ENCODE measurements around the gene RNF144B. TPM values are rescaled to one million over a fixed set of nuclear protein-coding genes. Genes with fewer than 3 reads are reported as not detected.

The RNF144B gene
- polyA plus RNA-seq, 3 donors: 25.6 to 31.0 (median 27.9) TPM

DNA sequence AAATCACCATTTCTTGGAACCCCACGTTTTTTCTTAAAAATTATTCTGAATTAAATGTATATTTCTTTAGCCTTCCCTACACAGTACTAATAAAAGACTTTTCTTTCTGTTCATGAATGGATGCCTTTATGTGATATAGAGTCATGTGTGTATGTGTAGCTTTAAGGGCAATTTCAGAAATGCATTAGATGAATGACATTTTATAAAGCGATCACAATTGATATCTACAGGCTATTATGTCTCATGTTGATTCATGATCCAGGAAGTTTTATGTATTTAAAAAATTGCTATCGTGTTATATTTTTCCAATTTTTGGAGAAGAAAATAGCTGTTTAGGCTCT lies 81.3 kb downstream of the RNF144B start:
- Histone ChIP-seq H3K9me3 (replicated peaks in 1 of 2; ENCODE audit: control insufficient read depth in 1 of 2, insufficient read depth in 1 of 2, low read length in 2 of 2) (no peaks in the 10 kb centered on the region), H4K20me1 (ENCODE audit: insufficient read depth, low read length) (peaks cover 69% of the 10 kb centered on the region), H3K9ac (ENCODE audit: insufficient read depth, low read length, poor library complexity, severe bottlenecking) (no peak overlapping the region), H3K4me3 (replicated peaks in 1 of 3; ENCODE audit: low read depth in 2 of 3, low read length in 3 of 3) (no peak overlapping the region), H3K36me3 (replicated peaks in 1 of 2; ENCODE audit: control insufficient read depth in 1 of 2, insufficient read depth in 2 of 2, low read length in 2 of 2) (peaks cover 54 to 84% of the 10 kb centered on the region in 2 donors), H3K4me2 (replicated peaks; ENCODE audit: extremely low read depth, low read length, poor library complexity, severe bottlenecking) (no peak overlapping the region), H3K79me2 (ENCODE audit: insufficient read depth, low read length) (no peaks in the 10 kb centered on the region), H3K27ac (ENCODE audit: low read depth in 1 of 2, low read length in 2 of 2) (no peak overlapping the region), H3K4me1 (ENCODE audit: control insufficient read depth in 1 of 2, insufficient read depth in 2 of 2, low read length in 2 of 2) (peaks cover 11 to 12% of the 10 kb centered on the region in 2 donors), H3K27me3 (ENCODE audit: control insufficient read depth in 2 of 2, insufficient read depth in 2 of 2, low read length in 2 of 2) (no peaks in the 10 kb centered on the region), H2AFZ (ENCODE audit: insufficient read depth, low read depth, low read length, poor library complexity, severe bottlenecking) (no peak overlapping the region)
- WGBS (ENCODE audit: insufficient coverage): no CpG with 5 or more reads among the region's 3 CpGs
- Mint-ChIP-seq H3K4me3 (no peak overlapping the region), H3K4me1 (peaks cover 10% of the 10 kb centered on the region), H3K27me3 (ENCODE audit: low read depth in 3 of 3) (no peaks in the 10 kb centered on the region), H3K9me3 (no peaks in the 10 kb centered on the region), H3K36me3 (peaks cover 53 to 54% of the 10 kb centered on the region in 2 donors), H3K27ac (no peak overlapping the region)
- DNase-seq: no peak
- TF ChIP-seq, protein P1, sequence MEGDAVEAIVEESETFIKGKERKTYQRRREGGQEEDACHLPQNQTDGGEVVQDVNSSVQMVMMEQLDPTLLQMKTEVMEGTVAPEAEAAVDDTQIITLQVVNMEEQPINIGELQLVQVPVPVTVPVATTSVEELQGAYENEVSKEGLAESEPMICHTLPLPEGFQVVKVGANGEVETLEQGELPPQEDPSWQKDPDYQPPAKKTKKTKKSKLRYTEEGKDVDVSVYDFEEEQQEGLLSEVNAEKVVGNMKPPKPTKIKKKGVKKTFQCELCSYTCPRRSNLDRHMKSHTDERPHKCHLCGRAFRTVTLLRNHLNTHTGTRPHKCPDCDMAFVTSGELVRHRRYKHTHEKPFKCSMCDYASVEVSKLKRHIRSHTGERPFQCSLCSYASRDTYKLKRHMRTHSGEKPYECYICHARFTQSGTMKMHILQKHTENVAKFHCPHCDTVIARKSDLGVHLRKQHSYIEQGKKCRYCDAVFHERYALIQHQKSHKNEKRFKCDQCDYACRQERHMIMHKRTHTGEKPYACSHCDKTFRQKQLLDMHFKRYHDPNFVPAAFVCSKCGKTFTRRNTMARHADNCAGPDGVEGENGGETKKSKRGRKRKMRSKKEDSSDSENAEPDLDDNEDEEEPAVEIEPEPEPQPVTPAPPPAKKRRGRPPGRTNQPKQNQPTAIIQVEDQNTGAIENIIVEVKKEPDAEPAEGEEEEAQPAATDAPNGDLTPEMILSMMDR (IDR thresholded peaks at IDR 0.05): no peak
- intact Hi-C loops (cut with micrococcal nuclease): no loop called here

- H3K4me2 ChIP-seq (replicated peaks; ENCODE audit: extremely low read depth, low read length, poor library complexity, severe bottlenecking): no peak overlapping the region
- H3K9ac ChIP-seq (ENCODE audit: insufficient read depth, low read length, poor library complexity, severe bottlenecking): no peak overlapping the region
- Mint-ChIP-seq H3K27ac (no peak overlapping the region), H3K4me1 (peaks cover 18% of the 10 kb centered on the region), H3K9me3 (no peaks in the 10 kb centered on the region), H3K4me3 (no peak overlapping the region), H3K27me3 (ENCODE audit: low read depth in 3 of 3) (no peaks in the 10 kb centered on the region), H3K36me3 (peaks cover 44 to 45% of the 10 kb centered on the region in 2 donors)
- no peak overlapping the region for H3K4me3 ChIP-seq (replicated peaks in 1 of 3; ENCODE audit: low read depth in 2 of 3, low read length in 3 of 3)
- H3K4me1 ChIP-seq (ENCODE audit: control insufficient read depth in 1 of 2, insufficient read depth in 2 of 2, low read length in 2 of 2): peaks cover 18 to 21% of the 10 kb centered on the region in 2 donors
- H3K27me3 ChIP-seq (ENCODE audit: control insufficient read depth in 2 of 2, insufficient read depth in 2 of 2, low read length in 2 of 2): no peaks in the 10 kb centered on the region
- intact Hi-C loops (cut with micrococcal nuclease): no loop called here
- H4K20me1 ChIP-seq (ENCODE audit: insufficient read depth, low read length): peaks cover 58% of the 10 kb centered on the region
- TF ChIP-seq, protein P1 (IDR thresholded peaks at IDR 0.05): no peak
- no peak for DNase-seq
- no peaks in the 10 kb centered on the region for H3K79me2 ChIP-seq (ENCODE audit: insufficient read depth, low read length)
- 100% methylated on average over 1 of the region's 3 CpGs for WGBS (ENCODE audit: insufficient coverage)
- H3K27ac ChIP-seq (ENCODE audit: low read depth in 1 of 2, low read length in 2 of 2): no peak overlapping the region
- H3K9me3 ChIP-seq (replicated peaks in 1 of 2; ENCODE audit: control insufficient read depth in 1 of 2, insufficient read depth in 1 of 2, low read length in 2 of 2): no peaks in the 10 kb centered on the region
- H3K36me3 ChIP-seq (replicated peaks in 1 of 2; ENCODE audit: control insufficient read depth in 1 of 2, insufficient read depth in 2 of 2, low read length in 2 of 2): peaks cover 43 to 73% of the 10 kb centered on the region in 2 donors
- H2AFZ ChIP-seq (ENCODE audit: insufficient read depth, low read depth, low read length, poor library complexity, severe bottlenecking): no peak overlapping the region
Measured at GRCh38 chr6:18469536-18469935, 82.4 kb downstream of the RNF144B start.
